GM12801 (cell line): ENCODE results near the gene NHERF2.

ENCODE experiments used
- TF ChIP-seq, protein P1 (sequence below): IDR thresholded peaks from one replicate; pipeline ENCODE4 v1.5.1; 2011; ENCODE audit warnings: control low read depth; ENCODE audit not compliant: insufficient read length; ENCODE audit errors: extremely low read depth

Gene NHERF2

GRCh38 chr16:2009791-2010510 lies 16.8 kb upstream of the NHERF2 start, which contains the start of gene ZNF598:
Gene ZNF598, minus strand, starts transcription at chr16:2009821.
- TF ChIP-seq, protein P1, sequence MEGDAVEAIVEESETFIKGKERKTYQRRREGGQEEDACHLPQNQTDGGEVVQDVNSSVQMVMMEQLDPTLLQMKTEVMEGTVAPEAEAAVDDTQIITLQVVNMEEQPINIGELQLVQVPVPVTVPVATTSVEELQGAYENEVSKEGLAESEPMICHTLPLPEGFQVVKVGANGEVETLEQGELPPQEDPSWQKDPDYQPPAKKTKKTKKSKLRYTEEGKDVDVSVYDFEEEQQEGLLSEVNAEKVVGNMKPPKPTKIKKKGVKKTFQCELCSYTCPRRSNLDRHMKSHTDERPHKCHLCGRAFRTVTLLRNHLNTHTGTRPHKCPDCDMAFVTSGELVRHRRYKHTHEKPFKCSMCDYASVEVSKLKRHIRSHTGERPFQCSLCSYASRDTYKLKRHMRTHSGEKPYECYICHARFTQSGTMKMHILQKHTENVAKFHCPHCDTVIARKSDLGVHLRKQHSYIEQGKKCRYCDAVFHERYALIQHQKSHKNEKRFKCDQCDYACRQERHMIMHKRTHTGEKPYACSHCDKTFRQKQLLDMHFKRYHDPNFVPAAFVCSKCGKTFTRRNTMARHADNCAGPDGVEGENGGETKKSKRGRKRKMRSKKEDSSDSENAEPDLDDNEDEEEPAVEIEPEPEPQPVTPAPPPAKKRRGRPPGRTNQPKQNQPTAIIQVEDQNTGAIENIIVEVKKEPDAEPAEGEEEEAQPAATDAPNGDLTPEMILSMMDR = no peak

DNA sequence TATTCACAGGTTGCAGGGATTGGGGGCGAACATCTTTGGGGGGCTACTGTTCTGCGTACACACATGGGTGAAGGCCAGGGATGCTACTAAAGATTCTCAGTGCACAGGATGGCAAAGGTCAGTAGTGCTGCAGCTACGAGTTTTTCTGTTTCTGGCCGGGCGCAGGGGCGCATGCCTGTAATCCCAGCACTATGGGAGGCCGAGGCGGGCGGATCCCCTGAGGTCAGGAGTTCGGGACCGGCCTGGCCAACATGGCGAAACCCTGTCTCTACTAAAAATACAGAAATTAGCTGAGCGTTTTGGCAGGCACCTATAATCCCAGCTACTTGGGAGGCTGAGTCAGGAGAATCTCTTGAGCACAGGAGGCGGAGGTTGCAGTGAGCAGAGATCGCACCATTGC lies 13.2 kb upstream of the NHERF2 start:
- TF ChIP-seq, protein P1 = no peak

DNA sequence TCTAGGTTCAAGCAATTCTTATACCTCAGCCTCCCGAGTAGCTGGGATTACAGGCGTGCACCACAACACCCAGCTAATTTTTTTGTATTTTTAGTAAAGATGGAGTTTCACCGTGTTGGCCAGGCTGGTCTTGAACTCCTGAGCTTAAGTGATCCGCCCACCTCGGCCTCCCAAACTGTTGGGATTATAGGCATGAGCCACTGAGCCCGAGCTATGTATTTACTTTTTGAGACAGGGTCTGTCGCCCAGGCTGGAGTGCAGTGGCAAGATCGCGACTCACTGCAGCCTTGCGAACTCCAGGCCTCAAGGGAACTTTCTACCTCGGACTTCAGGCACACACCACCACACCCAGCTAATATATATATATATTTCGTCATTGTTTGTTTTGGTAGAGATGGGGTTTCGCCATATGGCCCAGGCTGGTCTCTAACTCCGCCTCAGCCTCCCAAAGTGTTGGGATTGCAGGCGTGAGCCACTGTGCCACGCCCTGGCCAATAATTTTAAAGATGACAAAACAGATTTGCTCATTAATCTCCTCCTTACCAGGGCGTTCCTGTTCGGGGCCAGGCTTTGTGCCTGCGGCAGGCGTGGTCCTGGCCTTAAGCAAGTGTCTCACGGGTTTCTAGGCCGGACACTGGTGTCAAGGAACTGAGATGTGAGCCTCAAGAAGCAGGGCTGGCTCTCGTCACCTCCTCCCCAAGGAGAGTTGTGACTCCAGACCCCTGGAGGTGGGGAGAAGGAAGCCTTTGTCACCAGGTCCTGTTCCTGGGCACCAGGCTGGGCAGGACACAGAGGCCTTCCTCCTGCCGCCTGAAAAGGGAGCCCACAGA lies 11.4 kb upstream of the NHERF2 start:
- TF ChIP-seq, protein P1 = no peak

DNA sequence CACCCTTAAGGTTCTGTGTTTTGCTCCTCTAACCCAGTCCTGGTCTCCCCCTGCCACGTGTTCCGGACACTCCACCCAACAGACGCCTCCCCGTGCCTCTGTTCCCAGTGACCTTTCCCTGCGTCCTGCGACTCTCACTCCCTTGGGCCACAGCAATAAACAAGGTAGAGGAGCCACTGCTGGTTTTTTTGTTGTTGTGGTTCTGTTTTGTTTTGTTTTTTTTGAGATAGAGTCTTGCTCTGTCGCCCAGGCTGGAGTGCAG lies 10.8 kb upstream of the NHERF2 start:
- TF ChIP-seq, protein P1 = no peak

DNA sequence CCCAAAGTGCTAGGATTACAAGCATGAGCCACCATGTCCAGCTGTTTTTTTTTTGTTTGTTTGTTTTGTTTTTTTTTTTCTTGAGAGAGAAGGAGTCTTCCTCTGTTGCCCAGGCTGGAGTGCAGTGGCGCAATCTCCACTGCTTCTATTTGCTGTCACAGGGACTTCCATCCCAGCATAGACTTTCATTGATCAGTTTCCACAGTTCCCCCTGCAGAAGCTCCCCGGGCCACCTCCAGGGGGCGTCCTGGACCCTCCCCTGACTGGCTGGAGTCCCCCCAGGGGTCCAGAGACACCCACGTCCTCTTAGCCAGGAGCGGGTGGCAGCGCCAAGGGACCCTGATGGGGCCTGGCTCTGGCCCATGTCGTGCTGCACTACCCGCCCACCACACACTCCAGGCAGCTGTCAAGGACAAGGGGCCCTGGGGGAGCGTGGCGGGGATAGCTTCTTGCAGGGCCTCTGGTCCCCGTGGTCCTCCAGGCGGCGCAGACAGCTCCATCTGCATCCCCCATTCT lies 10.2 kb upstream of the NHERF2 start:
- TF ChIP-seq, protein P1 = no peak

- TF ChIP-seq, protein P1 = no peak
Measured at GRCh38 chr16:2019518-2019920, 7.2 kb upstream of the NHERF2 start, which contains the start of gene NPW. Gene NPW, plus strand, starts transcription at chr16:2019785.
